T1000 (cell line): ENCODE measurements around the gene CACNA2D1.

Experiments used
- DNase-seq: peaks from one replicate; lab custom pipeline; 2025; ENCODE audit warnings: mixed read lengths; lab: John Stamatoyannopoulos, UW

The CACNA2D1 gene

GRCh38 chr7:82443547-82444219, at the start of gene CACNA2D1:
Gene CACNA2D1, minus strand, starts transcription at chr7:82443777.
- peak; percentile 63 for DNase-seq

GRCh38 chr7:82481499-82482097, 38.0 kb upstream of the CACNA2D1 start:
- no peak for DNase-seq

- no peak for DNase-seq
Observed at GRCh38 chr7:82477733-82478515, 34.3 kb upstream of the CACNA2D1 start.

GRCh38 chr7:82472966-82473365, 29.4 kb upstream of the CACNA2D1 start:
- DNase-seq: no peak

- DNase-seq: no peak
Observed at GRCh38 chr7:82471351-82472020, 27.9 kb upstream of the CACNA2D1 start.

GRCh38 chr7:82469207-82469606, 25.6 kb upstream of the CACNA2D1 start:
- DNase-seq: no peak

GRCh38 chr7:82468435-82468834, 24.9 kb upstream of the CACNA2D1 start:
- no peak for DNase-seq

- no peak for DNase-seq
Observed at GRCh38 chr7:82467020-82467419, 23.4 kb upstream of the CACNA2D1 start.

- DNase-seq: no peak
Observed at GRCh38 chr7:82464372-82464771, 20.8 kb upstream of the CACNA2D1 start.

- DNase-seq: no peak
Observed at GRCh38 chr7:82455295-82455694, 11.7 kb upstream of the CACNA2D1 start.

GRCh38 chr7:82450759-82451158, 7.2 kb upstream of the CACNA2D1 start:
- no peak for DNase-seq

GRCh38 chr7:82449910-82450309, 6.3 kb upstream of the CACNA2D1 start:
- no peak for DNase-seq

- no peak for DNase-seq
Observed at GRCh38 chr7:82446897-82447296, 3.3 kb upstream of the CACNA2D1 start.

GRCh38 chr7:82445271-82445670, 1.7 kb upstream of the CACNA2D1 start:
- no peak for DNase-seq

- DNase-seq: no peak
Observed at GRCh38 chr7:82444220-82444909, 788 bp upstream of the CACNA2D1 start.

- DNase-seq: no peak
Observed at GRCh38 chr7:82443036-82443546, 486 bp downstream of the CACNA2D1 start.

- DNase-seq: no peak
Observed at GRCh38 chr7:82442492-82443035, 1.0 kb downstream of the CACNA2D1 start.

GRCh38 chr7:82441669-82442478, 1.7 kb downstream of the CACNA2D1 start:
- DNase-seq: no peak

GRCh38 chr7:82438521-82438920, 5.1 kb downstream of the CACNA2D1 start:
- no peak for DNase-seq

- DNase-seq: no peak
Observed at GRCh38 chr7:82435769-82436168, 7.8 kb downstream of the CACNA2D1 start.
